ENCODE data around the gene KPNA2.
"Not testable (repeated sequence)": the region's sequence is repeated elsewhere in the genome, so short reads cannot be mapped to it uniquely, and the experiment has no call there.

The KPNA2 gene

GRCh38 chr17:68006797-68007196 lies 28.7 kb upstream of the KPNA2 start:
- TF ChIP-seq CTCF (IDR thresholded peaks at IDR 0.05; ENCODE audit: low read depth, low read length): no peak
- H3K4me3 ChIP-seq (ENCODE audit: low read depth, low read length): no peak overlapping the region
- H3K27me3 ChIP-seq: no peaks in the 10 kb centered on the region
- H3K36me3 ChIP-seq: no peaks in the 10 kb centered on the region
- no peak for DNase-seq
- no peaks in the 10 kb centered on the region for H3K4me1 ChIP-seq
- no peaks in the 10 kb centered on the region for H3K9me3 ChIP-seq

- Histone ChIP-seq H3K9me3 (no peaks in the 10 kb centered on the region), H3K36me3 (no peaks in the 10 kb centered on the region), H3K4me1 (no peaks in the 10 kb centered on the region), H3K27me3 (no peaks in the 10 kb centered on the region), H3K4me3 (ENCODE audit: low read depth, low read length) (no peak overlapping the region)
- DNase-seq: peak; percentile 49
- TF ChIP-seq CTCF (IDR thresholded peaks at IDR 0.05; ENCODE audit: low read depth, low read length): peak; percentile 73
Observed at GRCh38 chr17:68011199-68011665, 24.3 kb upstream of the KPNA2 start.

- no peaks in the 10 kb centered on the region for H3K36me3 ChIP-seq
- no peak for DNase-seq
- TF ChIP-seq CTCF (IDR thresholded peaks at IDR 0.05; ENCODE audit: low read depth, low read length): no peak
- H3K4me1 ChIP-seq: no peaks in the 10 kb centered on the region
- H3K9me3 ChIP-seq: no peaks in the 10 kb centered on the region
- no peak overlapping the region for H3K4me3 ChIP-seq (ENCODE audit: low read depth, low read length)
- no peaks in the 10 kb centered on the region for H3K27me3 ChIP-seq
Observed at GRCh38 chr17:68013385-68013784, 22.1 kb upstream of the KPNA2 start.

GRCh38 chr17:68015081-68015723 lies 20.3 kb upstream of the KPNA2 start:
- Histone ChIP-seq H3K27me3 (no peaks in the 10 kb centered on the region), H3K4me3 (ENCODE audit: low read depth, low read length) (no peak overlapping the region), H3K9me3 (no peaks in the 10 kb centered on the region), H3K36me3 (no peaks in the 10 kb centered on the region), H3K4me1 (no peaks in the 10 kb centered on the region)
- TF ChIP-seq CTCF (IDR thresholded peaks at IDR 0.05; ENCODE audit: low read depth, low read length): no peak
- no peak for DNase-seq

GRCh38 chr17:68016838-68017237 lies 18.7 kb upstream of the KPNA2 start:
- no peaks in the 10 kb centered on the region for H3K27me3 ChIP-seq
- TF ChIP-seq CTCF (IDR thresholded peaks at IDR 0.05; ENCODE audit: low read depth, low read length): no peak
- no peaks in the 10 kb centered on the region for H3K4me1 ChIP-seq
- no peaks in the 10 kb centered on the region for H3K36me3 ChIP-seq
- no peak overlapping the region for H3K4me3 ChIP-seq (ENCODE audit: low read depth, low read length)
- no peak for DNase-seq
- no peaks in the 10 kb centered on the region for H3K9me3 ChIP-seq

GRCh38 chr17:68018493-68018892 lies 17.0 kb upstream of the KPNA2 start:
- not testable (repeated sequence) for H3K27me3 ChIP-seq; H3K36me3 ChIP-seq; H3K4me3 ChIP-seq (ENCODE audit: low read depth, low read length); H3K4me1 ChIP-seq; H3K9me3 ChIP-seq; DNase-seq

GRCh38 chr17:68019336-68019674 lies 16.2 kb upstream of the KPNA2 start:
- Histone ChIP-seq H3K27me3 (no peaks in the 10 kb centered on the region), H3K4me1 (no peaks in the 10 kb centered on the region), H3K9me3 (no peaks in the 10 kb centered on the region), H3K4me3 (ENCODE audit: low read depth, low read length) (no peak overlapping the region), H3K36me3 (no peaks in the 10 kb centered on the region)
- DNase-seq: no peak
- no peak for TF ChIP-seq CTCF (IDR thresholded peaks at IDR 0.05; ENCODE audit: low read depth, low read length)
